Measurements from ENCODE around the gene PTCD1.
"Not testable (repeated sequence)": the region's sequence is repeated elsewhere in the genome, so short reads cannot be mapped to it uniquely, and the experiment has no call there.

The PTCD1 gene

GRCh38 chr7:99380032-99380822 is 58.4 kb downstream of the PTCD1 start:
- H3K27me3 Mint-ChIP-seq: no peaks in the 10 kb centered on the region
- H3K36me3 Mint-ChIP-seq (ENCODE audit: low read depth): peaks cover 37% of the 10 kb centered on the region
- DNase-seq: peak; percentile 65
- peak overlapping the region; percentile 94 for H3K27ac Mint-ChIP-seq
- H3K9me3 Mint-ChIP-seq: no peaks in the 10 kb centered on the region
- peak overlapping the region; percentile 78 for H3K4me3 Mint-ChIP-seq
- H3K4me1 Mint-ChIP-seq: peaks cover 74% of the 10 kb centered on the region
- peak; percentile 51 for ATAC-seq

DNA sequence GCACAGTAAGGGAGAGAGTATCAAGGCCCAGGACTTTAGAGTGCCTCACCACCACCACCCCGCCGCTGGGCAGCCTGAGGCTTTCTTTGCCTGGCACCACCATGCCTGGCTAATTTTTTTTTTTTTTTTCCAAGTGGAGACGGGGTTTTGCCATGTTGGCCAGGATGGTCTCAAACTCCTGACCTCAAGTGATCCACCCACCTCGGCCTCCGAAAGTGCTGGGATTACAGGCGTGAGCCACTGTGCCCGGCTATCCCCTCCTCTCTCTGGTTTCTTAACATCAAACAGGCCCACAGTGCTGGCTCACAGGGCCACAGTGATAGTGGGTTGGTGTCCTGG is 58.9 kb downstream of the PTCD1 start:
- not testable (repeated sequence) for H3K27me3 Mint-ChIP-seq, H3K9me3 Mint-ChIP-seq, ATAC-seq, DNase-seq
- Mint-ChIP-seq H3K27ac (peak overlapping the region; percentile 94), H3K36me3 (ENCODE audit: low read depth) (peaks cover 37% of the 10 kb centered on the region), H3K4me1 (peaks cover 72% of the 10 kb centered on the region), H3K4me3 (peak overlapping the region; percentile 78)

- DNase-seq (peak; percentile 54), ATAC-seq (peak; percentile 7)
- peaks cover 37% of the 10 kb centered on the region for H3K36me3 Mint-ChIP-seq (ENCODE audit: low read depth)
- peaks cover 66% of the 10 kb centered on the region for H3K4me1 Mint-ChIP-seq
- H3K27ac Mint-ChIP-seq: peak overlapping the region; percentile 94
- H3K4me3 Mint-ChIP-seq: peak overlapping the region; percentile 78
- H3K27me3 Mint-ChIP-seq: no peaks in the 10 kb centered on the region
- no peaks in the 10 kb centered on the region for H3K9me3 Mint-ChIP-seq
These were observed 59.5 kb downstream of the PTCD1 start for GRCh38 chr7:99379043-99379577.

- DNase-seq (peak; percentile 69), ATAC-seq (peak; percentile 50)
- Mint-ChIP-seq H3K36me3 (ENCODE audit: low read depth) (peaks cover 22% of the 10 kb centered on the region), H3K27ac (peak overlapping the region; percentile 54), H3K4me1 (peaks cover 53% of the 10 kb centered on the region), H3K9me3 (no peaks in the 10 kb centered on the region), H3K27me3 (no peaks in the 10 kb centered on the region), H3K4me3 (peak overlapping the region; percentile 82)
These were observed 63.4 kb downstream of the PTCD1 start for GRCh38 chr7:99375070-99375807.

- ATAC-seq: peak; percentile 63
- Mint-ChIP-seq H3K4me3 (peak within 1 kb of the TSS; percentile 82), H3K36me3 (ENCODE audit: low read depth) (peaks cover 22% of the 10 kb centered on the region), H3K4me1 (peaks cover 50% of the 10 kb centered on the region), H3K9me3 (no peaks in the 10 kb centered on the region), H3K27me3 (no peaks in the 10 kb centered on the region), H3K27ac (peak within 1 kb of the TSS; percentile 74)
- peak; percentile 87 for DNase-seq
These were observed 64.2 kb downstream of the PTCD1 start, which contains the start of gene ARPC1B for GRCh38 chr7:99374111-99375064. Gene ARPC1B, plus strand, starts transcription at chr7:99374730. Its CDS starts 10,985 bp downstream, at chr7:99385715.

- H3K27me3 Mint-ChIP-seq: no peaks in the 10 kb centered on the region
- H3K36me3 Mint-ChIP-seq (ENCODE audit: low read depth): peaks cover 16% of the 10 kb centered on the region
- H3K4me1 Mint-ChIP-seq: peaks cover 42% of the 10 kb centered on the region
- no peak for ATAC-seq
- peak overlapping the region; percentile 64 for H3K27ac Mint-ChIP-seq
- DNase-seq: no peak
- H3K9me3 Mint-ChIP-seq: no peaks in the 10 kb centered on the region
- peak overlapping the region; percentile 76 for H3K4me3 Mint-ChIP-seq
These were observed 65.2 kb downstream of the PTCD1 start for GRCh38 chr7:99373091-99374066.

GRCh38 chr7:99372275-99373090 is 66.1 kb downstream of the PTCD1 start:
- peak overlapping the region; percentile 76 for H3K4me3 Mint-ChIP-seq
- H3K9me3 Mint-ChIP-seq: no peaks in the 10 kb centered on the region
- H3K4me1 Mint-ChIP-seq: peaks cover 33% of the 10 kb centered on the region
- no peak overlapping the region for H3K27ac Mint-ChIP-seq
- DNase-seq (no peak), ATAC-seq (no peak)
- no peaks in the 10 kb centered on the region for H3K27me3 Mint-ChIP-seq
- peaks cover 9% of the 10 kb centered on the region for H3K36me3 Mint-ChIP-seq (ENCODE audit: low read depth)

DNA sequence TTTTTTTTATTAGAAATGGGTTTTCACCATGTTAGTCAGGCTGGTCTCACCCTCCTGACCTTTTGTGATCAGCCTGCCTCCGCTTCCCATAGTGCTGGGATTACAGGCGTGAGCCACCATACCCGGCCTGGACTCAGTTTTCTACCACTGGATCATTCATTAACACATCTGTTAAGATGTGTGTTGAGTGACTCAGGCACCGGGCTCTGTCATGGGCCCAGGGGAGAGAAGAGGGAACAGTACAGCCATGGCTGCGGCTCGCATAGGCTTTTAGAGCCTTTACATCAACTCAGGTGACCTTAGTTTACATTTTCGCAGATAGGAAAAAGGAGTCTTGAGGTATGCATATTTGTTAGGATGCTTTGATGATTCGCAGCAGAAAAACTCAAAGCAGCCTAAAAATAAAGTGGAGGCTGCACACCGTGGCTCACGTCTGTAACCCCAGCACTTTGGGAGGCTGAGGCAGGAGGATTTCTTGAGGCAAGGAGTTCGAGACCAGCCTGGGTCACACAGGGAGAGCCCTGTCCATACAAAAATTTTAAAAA is 67.2 kb downstream of the PTCD1 start:
- Mint-ChIP-seq H3K4me3 (no peak overlapping the region), H3K4me1 (peaks cover 23% of the 10 kb centered on the region), H3K36me3 (ENCODE audit: low read depth) (peaks cover 3% of the 10 kb centered on the region), H3K27me3 (no peaks in the 10 kb centered on the region), H3K27ac (no peak overlapping the region), H3K9me3 (no peaks in the 10 kb centered on the region)
- ATAC-seq (no peak), DNase-seq (no peak)

DNA sequence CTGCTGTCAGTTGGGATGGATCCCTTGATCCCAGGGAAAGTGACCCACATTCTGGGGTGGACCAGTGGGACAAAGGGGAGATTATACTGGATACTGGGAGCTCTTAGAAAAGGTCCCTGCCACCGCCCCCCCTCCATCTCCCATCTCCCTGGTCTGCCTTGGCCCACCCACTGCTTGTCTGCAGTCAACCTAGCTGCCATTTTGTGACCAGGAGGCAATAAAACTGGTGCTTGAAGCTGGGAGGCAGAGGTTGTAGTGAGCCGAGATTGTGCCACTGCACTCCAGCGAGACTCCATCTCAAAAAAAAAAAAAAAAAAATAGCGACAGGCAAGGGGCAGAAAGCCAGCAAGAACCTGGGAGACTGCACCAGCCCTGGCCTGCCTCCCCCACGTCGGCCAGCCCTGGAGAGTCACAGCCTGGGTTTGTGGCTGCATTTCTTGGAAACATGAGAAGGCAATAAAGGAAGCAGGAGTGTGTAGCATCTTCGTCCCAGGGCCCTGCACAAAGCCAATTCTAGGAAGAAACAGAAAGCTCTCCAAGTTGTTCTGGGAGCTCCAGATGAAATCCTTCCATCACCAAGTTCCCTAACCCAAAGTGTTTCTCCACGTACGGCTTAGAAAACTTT is 68.7 kb downstream of the PTCD1 start:
- DNase-seq: no peak
- H3K4me3 Mint-ChIP-seq: no peak overlapping the region
- no peaks in the 10 kb centered on the region for H3K9me3 Mint-ChIP-seq
- H3K36me3 Mint-ChIP-seq (ENCODE audit: low read depth): peaks cover 12% of the 10 kb centered on the region
- no peak for ATAC-seq
- H3K4me1 Mint-ChIP-seq: peaks cover 19% of the 10 kb centered on the region
- no peak overlapping the region for H3K27ac Mint-ChIP-seq
- H3K27me3 Mint-ChIP-seq: no peaks in the 10 kb centered on the region

DNA sequence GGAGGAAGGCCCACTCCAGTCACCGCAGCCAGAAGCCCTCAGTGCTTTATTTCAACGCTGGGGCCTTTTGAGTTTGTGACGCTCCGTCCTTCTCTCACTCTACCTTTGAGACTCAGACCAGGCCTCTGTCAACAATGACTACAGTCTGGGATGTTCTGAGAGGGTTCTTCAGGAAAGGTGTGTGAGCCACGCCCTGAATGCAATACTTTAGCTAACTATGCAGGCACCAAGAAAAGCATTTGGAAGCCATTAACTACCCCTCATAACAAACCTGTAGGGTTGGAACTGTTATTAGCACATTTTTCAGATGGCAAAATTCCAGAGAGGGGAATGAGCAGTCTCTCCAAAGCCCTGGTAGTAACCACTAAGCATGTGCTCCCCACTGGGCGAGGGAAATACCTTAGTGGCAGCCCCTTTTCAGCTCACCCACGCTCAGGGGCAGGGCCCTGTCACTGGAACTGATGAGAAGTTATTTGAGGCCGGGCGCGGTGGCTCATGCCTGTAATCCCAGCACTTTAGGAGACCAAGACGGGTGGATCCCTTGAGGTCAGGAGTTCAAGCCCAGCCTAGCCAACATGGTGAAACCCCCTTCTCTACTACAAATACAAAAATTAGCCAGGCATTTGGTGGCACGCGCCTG is 69.7 kb downstream of the PTCD1 start:
- DNase-seq (no peak), ATAC-seq (no peak)
- peaks cover 18% of the 10 kb centered on the region for H3K36me3 Mint-ChIP-seq (ENCODE audit: low read depth)
- no peaks in the 10 kb centered on the region for H3K9me3 Mint-ChIP-seq
- no peaks in the 10 kb centered on the region for H3K27me3 Mint-ChIP-seq
- peaks cover 17% of the 10 kb centered on the region for H3K4me1 Mint-ChIP-seq
- H3K27ac Mint-ChIP-seq: no peak overlapping the region
- H3K4me3 Mint-ChIP-seq: no peak overlapping the region

All from activated naive CD8-positive, alpha-beta T cell treated with anti-CD3 and anti-CD28 coated beads, Interleukin-2, amount 50 U/mL, for 24 hours (primary cell).